HG03175 (cell line): Measurements from ENCODE around the gene SMKR1.
"Not testable (repeated sequence)": the region's sequence is repeated elsewhere in the genome, so short reads cannot be mapped to it uniquely, and the experiment has no call there.

Experiments
- ATAC-seq: cut with Tn5 transposase; IDR thresholded peaks from one replicate; pipeline ENCODE4 v1.9.1; 2021; ENCODE audit warnings: mild to moderate bottlenecking, moderate library complexity; ENCODE audit not compliant: unreplicated experiment

Gene SMKR1

DNA sequence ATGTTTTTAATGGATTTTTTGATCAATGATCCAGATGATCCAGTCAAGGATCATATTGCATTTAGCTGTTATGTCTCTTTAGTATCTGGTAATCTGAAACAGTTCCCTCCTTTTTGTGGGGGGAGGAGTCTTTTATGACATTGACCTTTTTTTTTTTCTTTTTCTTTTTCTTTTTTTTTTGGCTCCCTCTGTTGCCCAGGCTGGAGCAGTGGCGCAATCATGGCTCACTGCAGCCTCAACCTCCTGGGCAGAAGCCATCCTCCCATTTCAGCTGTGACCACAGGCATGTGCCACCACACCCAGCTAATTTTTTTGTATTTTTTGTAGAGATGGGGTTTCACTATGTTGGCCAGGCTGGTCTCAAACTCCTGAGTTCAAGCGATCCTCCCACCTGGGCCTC, 22.1 kb downstream of the SMKR1 start:
- not testable (repeated sequence) for ATAC-seq

DNA sequence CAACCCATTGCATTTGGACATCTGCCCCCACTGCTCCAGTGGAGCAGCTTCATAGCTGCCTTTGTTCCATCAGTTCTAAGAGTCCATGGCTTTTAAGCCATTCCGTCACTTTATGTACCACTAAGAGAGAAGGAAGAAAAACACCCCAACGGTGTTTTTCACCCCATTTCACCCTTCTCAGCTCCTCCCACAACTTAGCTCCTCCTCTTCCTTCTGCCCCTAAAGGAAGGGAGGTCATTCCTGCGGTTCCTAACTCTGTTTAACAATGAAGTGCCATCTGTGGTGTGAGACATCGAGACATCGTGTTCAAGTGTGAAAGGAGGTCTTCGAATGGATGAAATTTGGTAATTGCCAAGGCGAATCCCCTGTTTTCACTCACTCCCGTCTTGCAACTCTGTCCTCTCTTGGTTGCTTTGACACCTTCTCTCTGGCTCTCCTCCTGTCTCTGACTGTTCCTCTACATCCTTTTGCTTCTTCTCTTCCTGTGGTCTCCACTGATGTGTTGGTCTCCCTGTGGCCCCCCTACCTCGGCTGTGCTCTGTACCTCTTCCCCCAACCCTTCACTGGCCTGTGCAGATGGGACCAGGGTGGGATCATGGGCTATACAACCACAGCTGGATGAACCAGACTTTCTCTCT, 23.0 kb downstream of the SMKR1 start:
- no peak for ATAC-seq

DNA sequence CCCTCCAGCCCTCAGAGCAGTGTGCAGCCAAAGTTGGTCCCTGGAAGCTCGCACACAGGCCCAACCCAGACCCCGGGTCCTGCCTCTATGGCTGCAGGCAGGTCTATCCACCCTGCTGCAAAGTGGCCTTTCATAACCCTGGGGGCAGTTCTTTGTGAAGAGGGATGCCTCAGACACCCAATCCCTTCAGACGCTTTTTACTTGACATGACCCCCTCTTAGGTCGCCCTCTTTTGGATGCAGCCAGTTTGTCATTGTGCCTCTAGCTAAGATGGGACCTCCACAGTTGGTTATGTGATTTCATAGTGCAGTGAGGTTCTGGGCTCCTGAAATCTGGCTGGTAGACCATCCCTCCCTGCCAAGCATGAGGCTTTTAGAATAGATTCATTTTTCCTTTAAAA, 27.3 kb downstream of the SMKR1 start:
- no peak for ATAC-seq

- ATAC-seq: no peak
Measured at GRCh38 chr7:129530795-129531391, 28.6 kb downstream of the SMKR1 start.

DNA sequence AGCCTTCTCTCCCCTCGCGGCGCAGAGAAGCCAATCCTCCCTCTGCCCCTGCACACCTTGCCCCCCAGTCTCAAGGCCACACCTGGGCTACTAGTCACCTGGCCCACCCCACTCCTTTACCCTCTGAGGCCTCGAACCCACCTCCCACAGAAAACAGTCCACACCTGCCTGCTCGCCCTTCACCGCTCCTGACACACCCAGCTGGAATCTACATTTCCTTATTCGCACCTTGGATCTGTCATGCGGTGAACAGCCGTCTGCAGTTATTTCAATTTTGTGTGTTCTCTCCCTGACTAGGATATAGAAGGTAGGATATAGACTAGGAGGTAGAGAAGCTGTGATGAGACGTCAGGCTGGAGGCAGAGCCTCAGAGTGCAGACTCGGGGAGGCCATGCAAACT, 29.4 kb downstream of the SMKR1 start:
- ATAC-seq: no peak

GRCh38 chr7:129532375-129532774, 30.0 kb downstream of the SMKR1 start:
- no peak for ATAC-seq

- not testable (repeated sequence) for ATAC-seq
Measured at GRCh38 chr7:129534558-129535274, 32.4 kb downstream of the SMKR1 start.

DNA sequence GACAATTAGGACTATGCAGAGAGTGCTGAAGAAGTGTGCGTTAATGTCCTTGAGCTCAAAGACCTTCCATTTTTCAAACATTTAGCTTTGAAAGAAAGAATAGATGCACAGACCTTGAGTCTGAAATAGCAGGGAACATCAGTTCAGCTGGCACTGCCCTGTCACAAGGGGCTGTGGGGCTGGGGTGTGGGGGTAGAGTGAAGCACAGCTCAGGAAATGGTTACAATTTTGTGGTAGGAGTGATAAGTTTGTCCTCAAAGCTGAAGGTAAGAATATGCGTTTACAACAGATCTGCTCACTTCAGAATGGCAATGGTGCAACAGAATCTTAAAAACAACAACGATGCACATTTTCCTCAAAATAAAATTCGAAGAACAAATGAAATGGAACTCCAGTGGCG, 33.6 kb downstream of the SMKR1 start:
- ATAC-seq: no peak

GRCh38 chr7:129536323-129536722, 34.0 kb downstream of the SMKR1 start:
- no peak for ATAC-seq

DNA sequence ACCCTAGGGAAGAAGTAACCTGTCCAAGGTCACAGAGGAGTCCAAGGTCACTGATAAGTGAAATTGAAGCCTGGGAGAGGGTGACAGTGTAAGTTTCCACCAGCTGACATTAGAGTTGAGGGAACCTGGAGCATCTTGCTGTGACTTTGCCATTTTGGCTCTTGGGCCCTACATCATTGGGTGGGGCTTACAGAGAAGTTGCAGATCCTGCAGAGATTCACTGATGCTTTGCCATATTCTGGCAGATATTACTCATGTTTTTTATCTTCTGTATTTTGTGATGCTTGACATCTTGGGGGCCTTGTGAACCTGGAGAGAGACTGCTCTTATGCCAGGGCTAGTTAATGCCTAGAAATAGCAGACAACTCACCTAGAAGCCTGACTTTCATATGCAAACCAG, 36.5 kb downstream of the SMKR1 start:
- ATAC-seq: no peak

DNA sequence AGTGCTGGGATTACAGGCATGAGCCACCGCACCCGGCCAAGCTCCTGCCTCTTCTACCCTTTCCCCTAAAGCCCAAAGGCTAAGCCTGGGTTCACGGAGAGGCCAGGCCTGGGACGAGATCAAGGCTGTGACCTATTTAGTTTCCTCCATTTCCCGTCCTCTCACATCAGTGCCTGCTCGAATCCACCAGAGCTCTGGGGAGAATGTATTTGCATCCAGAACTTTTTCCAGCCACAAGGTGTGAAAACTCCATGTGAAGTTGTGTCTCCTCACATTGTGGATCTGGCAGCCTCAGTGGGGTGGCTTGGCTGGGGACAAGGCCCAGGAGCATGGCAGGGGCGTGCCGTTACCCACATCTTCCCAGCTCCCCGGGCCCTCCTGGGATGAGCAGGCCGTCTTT, 38.0 kb downstream of the SMKR1 start:
- no peak for ATAC-seq

DNA sequence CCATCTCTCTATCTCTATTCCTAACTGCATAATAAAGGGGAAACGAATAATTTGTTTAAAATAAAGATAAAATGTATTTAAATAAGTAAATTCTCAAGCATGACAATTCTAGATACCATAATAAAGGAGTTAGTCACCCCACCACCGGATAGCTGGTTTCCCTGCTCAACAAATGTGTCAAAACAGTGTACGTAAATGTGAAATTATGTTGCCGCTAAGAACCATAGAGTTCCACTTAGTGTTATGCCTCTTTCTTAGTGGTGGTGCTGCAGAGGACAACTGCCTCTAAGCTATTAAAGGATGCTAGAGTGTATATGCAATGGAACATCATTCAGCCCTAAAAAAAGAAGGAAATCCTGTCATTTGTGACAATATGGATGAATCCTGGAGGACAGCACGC, 42.4 kb downstream of the SMKR1 start:
- ATAC-seq: no peak

- ATAC-seq: no peak
Measured at GRCh38 chr7:129550693-129551360, 48.5 kb downstream of the SMKR1 start.

GRCh38 chr7:129553899-129554461, 51.6 kb downstream of the SMKR1 start:
- no peak for ATAC-seq

DNA sequence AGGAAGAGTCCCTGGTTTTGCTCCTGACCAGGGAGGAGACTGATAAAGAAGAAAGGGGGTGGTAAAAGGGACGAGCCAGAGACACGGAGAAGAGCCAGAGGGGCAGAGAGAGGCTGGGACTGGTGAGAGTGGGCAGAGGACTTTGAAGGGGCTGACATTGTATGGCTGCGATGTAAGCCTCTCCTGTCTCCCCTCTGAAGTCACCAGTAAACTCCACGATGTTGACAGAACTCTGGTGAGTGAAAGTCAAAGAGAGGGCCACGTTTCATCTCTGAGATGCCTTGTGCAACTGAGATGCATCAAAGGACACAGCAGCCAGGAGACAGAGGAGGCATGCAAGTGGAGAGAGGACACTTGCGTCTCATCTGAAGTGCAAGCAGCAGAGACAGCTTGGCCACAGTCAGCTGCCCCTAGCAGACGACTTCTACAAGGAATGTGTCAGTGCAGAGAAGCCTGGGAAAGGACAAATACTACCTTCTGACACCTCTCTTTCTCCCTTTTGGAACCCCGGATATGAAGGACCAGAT, 54.3 kb downstream of the SMKR1 start:
- ATAC-seq: no peak

GRCh38 chr7:129557686-129558481, 55.6 kb downstream of the SMKR1 start:
- ATAC-seq: no peak

DNA sequence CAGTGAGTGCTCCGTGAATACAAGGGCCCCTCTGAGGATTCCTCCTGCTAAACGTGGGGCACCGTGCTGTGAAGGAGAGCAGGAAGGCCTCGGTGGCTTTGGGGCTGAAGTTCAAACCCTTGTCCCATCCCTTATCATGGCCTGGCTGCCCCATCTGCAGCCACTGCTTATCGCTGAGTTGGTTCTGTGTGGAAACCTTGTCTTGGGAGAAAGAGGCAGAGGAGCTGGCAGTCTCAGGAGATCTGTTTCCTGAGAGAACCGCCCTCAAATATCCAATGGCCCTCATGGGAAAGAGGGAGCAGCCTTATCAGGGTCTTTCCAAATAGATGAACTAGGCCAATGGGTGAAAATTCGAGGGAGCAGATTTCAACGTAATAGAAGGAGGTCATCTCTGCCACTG, 57.2 kb downstream of the SMKR1 start:
- no peak for ATAC-seq

DNA sequence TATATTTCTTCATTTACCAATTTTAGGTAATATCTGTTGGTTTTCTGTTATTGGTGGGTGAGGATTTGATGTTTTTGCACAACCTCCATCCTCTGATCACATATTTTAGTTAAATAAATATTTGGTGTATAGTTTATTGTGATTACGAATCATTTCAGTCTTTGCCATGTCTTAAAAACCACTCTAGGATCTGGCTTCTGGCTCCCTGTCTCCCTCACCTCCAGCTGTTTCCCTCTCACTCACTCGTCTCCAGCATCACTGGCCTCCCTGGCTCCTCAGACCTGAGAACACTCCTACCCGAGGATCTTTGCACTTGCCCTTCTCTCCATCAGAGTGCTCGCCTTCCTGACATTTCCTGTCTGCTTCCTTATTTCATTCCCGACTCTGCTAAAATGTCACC, 58.5 kb downstream of the SMKR1 start:
- ATAC-seq: no peak

DNA sequence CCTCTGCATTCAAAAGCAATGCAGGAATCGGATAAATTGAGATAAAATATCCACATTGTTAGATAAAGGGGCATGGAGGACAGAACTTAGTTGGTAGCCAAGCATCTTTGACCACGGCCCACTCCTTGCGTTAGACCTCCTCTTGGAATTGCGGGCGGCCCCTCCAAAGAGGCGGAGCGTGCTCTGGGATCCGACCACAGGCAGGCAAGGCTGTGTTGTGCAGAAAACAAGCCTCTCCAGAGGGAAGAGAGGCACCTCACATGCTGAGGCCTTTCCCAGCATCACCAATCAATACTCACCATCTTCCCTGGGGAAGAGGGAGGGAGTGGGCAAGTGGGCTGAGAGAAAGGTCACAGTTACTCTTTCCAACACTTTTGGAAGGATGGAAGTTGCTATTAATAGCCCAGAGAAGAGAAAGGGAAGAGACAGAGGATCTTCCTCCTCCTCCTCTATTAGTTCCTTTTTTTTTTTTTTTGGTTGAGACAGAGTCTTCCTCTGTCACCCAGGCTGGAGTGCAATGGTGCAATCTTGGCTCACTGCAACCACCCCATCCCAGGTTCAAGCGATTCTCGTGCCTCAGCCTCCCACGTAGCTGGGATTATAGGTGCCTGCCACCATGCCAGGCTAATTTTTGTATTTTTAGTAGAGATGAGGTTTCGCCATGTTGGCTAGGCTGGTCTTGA, 59.5 kb downstream of the SMKR1 start:
- no peak for ATAC-seq
